NCI-H2081 treated with DMSO at 0.1 percent for 48 hours (cell line): Measurements from ENCODE around the gene RPS4Y1.
"Not testable (repeated sequence)": the region's sequence is repeated elsewhere in the genome, so short reads cannot be mapped to it uniquely, and the experiment has no call there.

Experiments used
- DNase-seq: peaks from one replicate; lab custom pipeline; 2025; lab: John Stamatoyannopoulos, UW

The RPS4Y1 gene

GRCh38 chrY:2841471-2841893 is at the start of gene RPS4Y1:
TSS of gene RPS4Y1 (plus strand) at chrY:2841602. CDS start at chrY:2841625, 23 bp downstream.
- no peak for DNase-seq

GRCh38 chrY:2796977-2797523 is 44.4 kb upstream of the RPS4Y1 start:
- DNase-seq, result no peak

- no peak for DNase-seq
These were observed 43.4 kb upstream of the RPS4Y1 start for GRCh38 chrY:2797991-2798390.

GRCh38 chrY:2800246-2800645 is 41.2 kb upstream of the RPS4Y1 start:
- no peak for DNase-seq

GRCh38 chrY:2817146-2817896 is 24.1 kb upstream of the RPS4Y1 start:
- not testable (repeated sequence) for DNase-seq

- no peak for DNase-seq
These were observed 16.9 kb upstream of the RPS4Y1 start for GRCh38 chrY:2824471-2824870.

GRCh38 chrY:2828497-2828896 is 12.9 kb upstream of the RPS4Y1 start:
- DNase-seq, result no peak

GRCh38 chrY:2835230-2835629 is 6.2 kb upstream of the RPS4Y1 start:
- no peak for DNase-seq

GRCh38 chrY:2837078-2837477 is 4.3 kb upstream of the RPS4Y1 start:
- no peak for DNase-seq

GRCh38 chrY:2837932-2838331 is 3.5 kb upstream of the RPS4Y1 start:
- no peak for DNase-seq

- no peak for DNase-seq
These were observed 5.4 kb downstream of the RPS4Y1 start for GRCh38 chrY:2846791-2847190.

GRCh38 chrY:2848384-2848783 is 7.0 kb downstream of the RPS4Y1 start:
- no peak for DNase-seq

- no peak for DNase-seq
These were observed 8.0 kb downstream of the RPS4Y1 start for GRCh38 chrY:2849368-2849767.

- DNase-seq, result no peak
These were observed 12.9 kb downstream of the RPS4Y1 start for GRCh38 chrY:2854145-2854774.

- no peak for DNase-seq
These were observed 15.7 kb downstream of the RPS4Y1 start for GRCh38 chrY:2857068-2857467.

GRCh38 chrY:2857686-2858085 is 16.3 kb downstream of the RPS4Y1 start:
- no peak for DNase-seq

- no peak for DNase-seq
These were observed 18.4 kb downstream of the RPS4Y1 start for GRCh38 chrY:2859782-2860181.

- no peak for DNase-seq
These were observed 19.1 kb downstream of the RPS4Y1 start for GRCh38 chrY:2860511-2860910.

- no peak for DNase-seq
These were observed 25.2 kb downstream of the RPS4Y1 start for GRCh38 chrY:2866581-2866980.

- DNase-seq, result no peak
These were observed 26.1 kb downstream of the RPS4Y1 start for GRCh38 chrY:2867469-2867868.

GRCh38 chrY:2868035-2868607 is 26.7 kb downstream of the RPS4Y1 start:
- DNase-seq, result no peak

GRCh38 chrY:2872234-2872633 is 30.8 kb downstream of the RPS4Y1 start:
- not testable (repeated sequence) for DNase-seq

GRCh38 chrY:2874211-2874610 is 32.8 kb downstream of the RPS4Y1 start:
- DNase-seq, result no peak
